ENCODE data around the gene CHAMP1.

Gene CHAMP1

DNA sequence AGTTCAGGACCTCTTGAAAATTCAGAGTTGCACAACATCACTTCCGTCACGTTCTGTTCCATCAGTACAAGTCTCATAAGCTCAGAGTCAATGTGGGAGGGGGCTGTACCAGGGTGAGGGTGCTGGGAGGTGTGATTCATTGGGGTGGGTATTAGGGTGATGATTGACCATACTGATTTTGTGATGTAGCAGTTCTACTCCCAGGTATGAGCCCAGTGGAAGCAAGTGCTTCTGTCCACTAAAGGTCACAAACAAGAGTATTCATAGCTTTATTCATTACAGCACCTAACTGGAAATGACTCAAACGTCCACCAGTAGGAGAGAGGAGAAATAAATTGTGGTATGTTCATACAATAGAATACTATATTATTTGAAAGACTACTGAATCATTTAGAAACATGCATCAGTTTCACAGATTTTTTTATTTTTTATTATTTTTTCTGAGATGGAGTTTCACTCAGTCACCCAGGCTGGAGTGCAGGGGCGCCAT, 45.0 kb upstream of the CHAMP1 start:
- DNase-seq = no peak
- Histone ChIP-seq H3K27me3 (no peaks in the 10 kb centered on the region), H3K4me1 (no peaks in the 10 kb centered on the region), H3K27ac (no peak overlapping the region), H3K36me3 (peaks cover 67 to 90% (median 89%) of the 10 kb centered on the region in 3 donors), H3K9me3 (no peaks in the 10 kb centered on the region), H3K4me3 (no peak overlapping the region)
- TF ChIP-seq, protein P1, sequence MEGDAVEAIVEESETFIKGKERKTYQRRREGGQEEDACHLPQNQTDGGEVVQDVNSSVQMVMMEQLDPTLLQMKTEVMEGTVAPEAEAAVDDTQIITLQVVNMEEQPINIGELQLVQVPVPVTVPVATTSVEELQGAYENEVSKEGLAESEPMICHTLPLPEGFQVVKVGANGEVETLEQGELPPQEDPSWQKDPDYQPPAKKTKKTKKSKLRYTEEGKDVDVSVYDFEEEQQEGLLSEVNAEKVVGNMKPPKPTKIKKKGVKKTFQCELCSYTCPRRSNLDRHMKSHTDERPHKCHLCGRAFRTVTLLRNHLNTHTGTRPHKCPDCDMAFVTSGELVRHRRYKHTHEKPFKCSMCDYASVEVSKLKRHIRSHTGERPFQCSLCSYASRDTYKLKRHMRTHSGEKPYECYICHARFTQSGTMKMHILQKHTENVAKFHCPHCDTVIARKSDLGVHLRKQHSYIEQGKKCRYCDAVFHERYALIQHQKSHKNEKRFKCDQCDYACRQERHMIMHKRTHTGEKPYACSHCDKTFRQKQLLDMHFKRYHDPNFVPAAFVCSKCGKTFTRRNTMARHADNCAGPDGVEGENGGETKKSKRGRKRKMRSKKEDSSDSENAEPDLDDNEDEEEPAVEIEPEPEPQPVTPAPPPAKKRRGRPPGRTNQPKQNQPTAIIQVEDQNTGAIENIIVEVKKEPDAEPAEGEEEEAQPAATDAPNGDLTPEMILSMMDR (IDR thresholded peaks at IDR 0.05) = no peak
- intact Hi-C loops (cut with DNase I; ENCODE audit: low total_unique reads) = no loop called here

- peaks cover 44 to 79% (median 69%) of the 10 kb centered on the region in 3 donors for H3K36me3 ChIP-seq
- DNase-seq = no peak
- H3K27ac ChIP-seq = no peak overlapping the region
- no peaks in the 10 kb centered on the region for H3K27me3 ChIP-seq
- no peaks in the 10 kb centered on the region for H3K4me1 ChIP-seq
- TF ChIP-seq, protein P1 (IDR thresholded peaks at IDR 0.05) = no peak
- H3K9me3 ChIP-seq = no peaks in the 10 kb centered on the region
- H3K4me3 ChIP-seq = no peak overlapping the region
- intact Hi-C loops (cut with DNase I; ENCODE audit: low total_unique reads) = no loop called here
These were observed 41.3 kb upstream of the CHAMP1 start for GRCh38 chr13:114272977-114273376.

- TF ChIP-seq, protein P1 (IDR thresholded peaks at IDR 0.05) = no peak
- DNase-seq = peak in 1 of 2 donors; percentile 35
- peaks cover 0 to 7% (median 3%) of the 10 kb centered on the region in 4 donors for H3K4me1 ChIP-seq
- intact Hi-C loops (cut with DNase I; ENCODE audit: low total_unique reads) = no loop called here
- H3K4me3 ChIP-seq = no peak overlapping the region
- H3K36me3 ChIP-seq = peaks cover 22 to 62% (median 46%) of the 10 kb centered on the region in 3 donors
- no peaks in the 10 kb centered on the region for H3K9me3 ChIP-seq
- no peaks in the 10 kb centered on the region for H3K27me3 ChIP-seq
- no peak overlapping the region for H3K27ac ChIP-seq
These were observed 39.0 kb upstream of the CHAMP1 start for GRCh38 chr13:114275304-114275703.

- Histone ChIP-seq H3K4me3 (no peak overlapping the region), H3K36me3 (peaks cover 11 to 39% (median 18%) of the 10 kb centered on the region in 3 donors), H3K4me1 (peaks cover 0 to 28% (median 20%) of the 10 kb centered on the region in 4 donors), H3K27ac (no peak overlapping the region), H3K27me3 (no peaks in the 10 kb centered on the region), H3K9me3 (no peaks in the 10 kb centered on the region)
- DNase-seq = no peak
- intact Hi-C loops (cut with DNase I; ENCODE audit: low total_unique reads) = no loop called here
- TF ChIP-seq, protein P1 (IDR thresholded peaks at IDR 0.05) = no peak
These were observed 35.2 kb upstream of the CHAMP1 start for GRCh38 chr13:114279146-114279545.

DNA sequence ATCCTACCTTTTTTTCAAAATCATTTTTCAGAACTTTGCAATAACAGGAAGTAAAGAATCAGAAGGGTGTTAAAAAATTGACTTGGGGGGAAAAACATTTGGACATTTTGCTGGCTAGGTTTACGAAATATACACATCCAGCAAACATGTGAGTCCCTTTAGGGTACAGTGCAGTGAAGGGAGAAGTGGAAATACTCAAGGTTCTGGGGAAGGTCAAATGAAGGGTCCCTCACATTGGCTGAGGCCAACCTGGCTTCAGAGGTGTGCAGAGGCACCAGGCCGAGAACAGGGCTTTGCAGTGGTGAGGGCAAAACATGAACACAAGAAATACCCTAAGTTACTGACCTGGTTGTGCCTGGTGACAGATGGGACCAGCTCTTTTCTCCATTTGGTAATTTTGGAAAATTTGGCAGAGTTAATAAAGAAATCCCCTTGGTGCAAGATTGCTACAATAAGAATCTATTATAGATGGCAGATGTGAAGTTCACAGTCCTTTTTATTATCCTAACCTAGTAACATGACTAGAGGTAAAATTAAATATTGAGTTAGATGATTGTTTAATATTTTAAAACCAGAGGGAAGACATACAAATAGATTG, 34.4 kb upstream of the CHAMP1 start:
- Histone ChIP-seq H3K36me3 (peaks cover 12 to 37% (median 13%) of the 10 kb centered on the region in 3 donors), H3K27me3 (no peaks in the 10 kb centered on the region), H3K4me1 (peaks cover 0 to 28% (median 20%) of the 10 kb centered on the region in 4 donors), H3K4me3 (no peak overlapping the region), H3K9me3 (no peaks in the 10 kb centered on the region), H3K27ac (peak overlapping the region; percentile 95 to 97)
- intact Hi-C loops (cut with DNase I; ENCODE audit: low total_unique reads) = loop anchor here (2.0 kb wide), 1 partner anchor 45 kb away; the partner anchor contains the start of gene CDC16
- TF ChIP-seq, protein P1 (IDR thresholded peaks at IDR 0.05) = no peak
- no peak for DNase-seq
